ENCODE data around the gene TSPAN9. TPM values are rescaled to one million over a fixed set of nuclear protein-coding genes. Genes with fewer than 3 reads are reported as not detected.

The TSPAN9 gene
- total RNA-seq, 1 donor from 2014 or later = 70.8 TPM

GRCh38 chr12:3320881-3321509 is 243.8 kb downstream of the TSPAN9 start:
- no peak for DNase-seq

- no peak for DNase-seq
Observed at GRCh38 chr12:3321881-3322280, 244.7 kb downstream of the TSPAN9 start.

- no peak for DNase-seq
Observed at GRCh38 chr12:3323002-3323685, 246.0 kb downstream of the TSPAN9 start.

- DNase-seq = no peak
Observed at GRCh38 chr12:3325736-3326135, 248.6 kb downstream of the TSPAN9 start.

- no peak for DNase-seq
Observed at GRCh38 chr12:3326156-3326849, 249.1 kb downstream of the TSPAN9 start.

- DNase-seq = no peak
Observed at GRCh38 chr12:3326850-3327780, 249.9 kb downstream of the TSPAN9 start.

- no peak for DNase-seq
Observed at GRCh38 chr12:3328081-3328480, 250.9 kb downstream of the TSPAN9 start.

- DNase-seq = no peak
Observed at GRCh38 chr12:3328571-3328970, 251.4 kb downstream of the TSPAN9 start.

GRCh38 chr12:3329361-3329760 is 252.2 kb downstream of the TSPAN9 start:
- DNase-seq = no peak

- no peak for DNase-seq
Observed at GRCh38 chr12:3330976-3331510, 253.9 kb downstream of the TSPAN9 start.

GRCh38 chr12:3332188-3332587 is 255.0 kb downstream of the TSPAN9 start:
- DNase-seq = peak; percentile 26

GRCh38 chr12:3333583-3333982 is 256.4 kb downstream of the TSPAN9 start:
- DNase-seq = no peak

GRCh38 chr12:3333991-3334391 is 256.8 kb downstream of the TSPAN9 start:
- no peak for DNase-seq

GRCh38 chr12:3335078-3335487 is 257.9 kb downstream of the TSPAN9 start:
- no peak for DNase-seq

Other genes with a start within 250 kb of the TSPAN9 start
- gene NRIP2, start 242.3 kb upstream of the TSPAN9 start, total RNA-seq = not detected in 2 replicates
- not detected in 2 replicates for gene TEX52, start 220.3 kb upstream of the TSPAN9 start, total RNA-seq
- 4.1 and 32.9 TPM in 2 replicates for gene FOXM1, start 200.2 kb upstream of the TSPAN9 start, total RNA-seq
- gene RHNO1, start 200.2 kb upstream of the TSPAN9 start, total RNA-seq = 23.3 and 25.8 TPM in 2 replicates
- 18.4 and 24.0 TPM in 2 replicates for gene TULP3, start 186.5 kb upstream of the TSPAN9 start, total RNA-seq
- 24.7 and 36.2 TPM in 2 replicates for gene TEAD4, start 118.0 kb upstream of the TSPAN9 start, total RNA-seq

Data from dermis blood vessel endothelial cell (primary cell).